ENCODE data around the gene UQCC5.

DNA sequence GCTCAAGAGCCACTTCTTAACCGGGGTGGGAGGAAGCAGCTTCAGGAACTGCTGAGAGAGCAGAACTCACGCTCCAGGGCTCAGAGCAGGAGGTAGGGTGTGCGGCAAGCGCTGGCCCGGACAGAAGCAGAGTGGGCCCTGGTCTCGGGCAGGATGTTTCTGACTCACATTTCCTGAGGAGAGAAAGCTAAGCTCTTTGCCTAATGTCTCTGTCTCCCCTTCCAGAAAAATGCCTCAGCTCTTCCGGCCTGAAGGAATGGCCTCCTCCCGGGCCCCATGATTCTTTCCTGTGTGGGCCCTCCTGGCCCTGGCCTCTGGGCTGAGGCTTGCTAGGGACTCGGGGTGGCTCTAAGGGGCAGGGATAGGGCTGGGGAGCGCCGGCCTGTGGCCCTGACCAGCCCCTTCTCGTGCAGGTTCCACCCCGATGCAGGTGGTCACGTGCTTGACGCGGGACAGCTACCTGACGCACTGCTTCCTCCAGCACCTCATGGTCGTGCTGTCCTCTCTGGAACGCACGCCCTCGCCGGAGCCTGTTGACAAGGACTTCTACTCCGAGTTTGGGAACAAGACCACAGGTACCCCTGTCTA, 45.4 kb upstream of the UQCC5 start:
- TF ChIP-seq, protein P1, sequence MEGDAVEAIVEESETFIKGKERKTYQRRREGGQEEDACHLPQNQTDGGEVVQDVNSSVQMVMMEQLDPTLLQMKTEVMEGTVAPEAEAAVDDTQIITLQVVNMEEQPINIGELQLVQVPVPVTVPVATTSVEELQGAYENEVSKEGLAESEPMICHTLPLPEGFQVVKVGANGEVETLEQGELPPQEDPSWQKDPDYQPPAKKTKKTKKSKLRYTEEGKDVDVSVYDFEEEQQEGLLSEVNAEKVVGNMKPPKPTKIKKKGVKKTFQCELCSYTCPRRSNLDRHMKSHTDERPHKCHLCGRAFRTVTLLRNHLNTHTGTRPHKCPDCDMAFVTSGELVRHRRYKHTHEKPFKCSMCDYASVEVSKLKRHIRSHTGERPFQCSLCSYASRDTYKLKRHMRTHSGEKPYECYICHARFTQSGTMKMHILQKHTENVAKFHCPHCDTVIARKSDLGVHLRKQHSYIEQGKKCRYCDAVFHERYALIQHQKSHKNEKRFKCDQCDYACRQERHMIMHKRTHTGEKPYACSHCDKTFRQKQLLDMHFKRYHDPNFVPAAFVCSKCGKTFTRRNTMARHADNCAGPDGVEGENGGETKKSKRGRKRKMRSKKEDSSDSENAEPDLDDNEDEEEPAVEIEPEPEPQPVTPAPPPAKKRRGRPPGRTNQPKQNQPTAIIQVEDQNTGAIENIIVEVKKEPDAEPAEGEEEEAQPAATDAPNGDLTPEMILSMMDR (IDR thresholded peaks at IDR 0.05), result no peak
- TF ChIP-seq EZH2 (IDR thresholded peaks at IDR 0.05), result no peak

Data from neural progenitor cell (in vitro differentiated cells).